IPS-11a (cell line): ENCODE data around the gene GIMAP1.
"Not testable (repeated sequence)": the region's sequence is repeated elsewhere in the genome, so short reads cannot be mapped to it uniquely, and the experiment has no call there.

Source experiments
- H3K4me3 ChIP-seq: one replicate; pipeline ENCODE4 v1.5.1; 2013; ENCODE audit warnings: low read depth, low read length, control low read depth

Gene GIMAP1

DNA sequence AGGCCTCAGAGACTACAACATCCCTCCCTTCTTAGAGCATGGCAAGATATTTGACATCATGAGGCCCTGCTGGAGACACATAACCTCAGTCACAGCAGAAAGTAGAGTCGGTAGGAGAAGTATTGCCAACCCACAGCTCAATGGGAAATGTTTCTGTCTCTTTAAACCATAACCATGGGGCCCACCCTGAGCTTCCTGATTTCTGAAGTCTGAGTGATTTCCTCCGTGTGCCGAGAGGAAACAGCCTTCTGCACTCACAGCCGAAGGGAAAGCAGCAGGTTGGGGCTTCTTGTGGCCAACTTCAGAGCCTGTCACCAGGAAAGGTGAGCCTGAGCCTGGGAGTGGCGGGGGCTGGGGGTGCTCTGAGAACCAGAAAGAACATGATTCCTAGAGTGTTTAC lies at the start of gene GIMAP1:
TSS of gene GIMAP1 (plus strand) at position 246 of the 400 bp plus-strand sequence. CDS start 2,435 bp downstream, outside the sequence.
- H3K4me3 ChIP-seq, result no peak within 1 kb of the TSS

DNA sequence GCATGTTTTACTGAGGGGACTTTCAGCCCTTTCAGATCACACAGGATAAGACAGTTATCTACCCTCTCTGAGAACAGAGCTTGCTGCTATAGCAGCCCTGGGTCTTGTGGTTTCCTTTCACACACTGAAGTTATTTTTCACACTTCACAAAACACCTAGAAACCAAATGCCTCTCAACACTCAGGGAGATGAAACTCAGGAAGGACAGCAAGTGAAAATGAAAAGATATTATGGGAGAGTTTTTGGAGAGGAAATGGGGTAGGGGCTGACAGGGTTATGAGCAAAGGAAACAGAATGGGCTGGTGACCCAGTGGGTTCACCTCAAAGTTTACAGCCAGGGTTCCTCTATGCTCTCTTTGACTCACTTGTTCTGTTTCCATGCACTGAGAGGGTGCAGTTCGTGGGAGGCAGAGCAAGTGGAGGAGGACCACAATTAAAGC lies 47.9 kb upstream of the GIMAP1 start:
- no peak overlapping the region for H3K4me3 ChIP-seq

DNA sequence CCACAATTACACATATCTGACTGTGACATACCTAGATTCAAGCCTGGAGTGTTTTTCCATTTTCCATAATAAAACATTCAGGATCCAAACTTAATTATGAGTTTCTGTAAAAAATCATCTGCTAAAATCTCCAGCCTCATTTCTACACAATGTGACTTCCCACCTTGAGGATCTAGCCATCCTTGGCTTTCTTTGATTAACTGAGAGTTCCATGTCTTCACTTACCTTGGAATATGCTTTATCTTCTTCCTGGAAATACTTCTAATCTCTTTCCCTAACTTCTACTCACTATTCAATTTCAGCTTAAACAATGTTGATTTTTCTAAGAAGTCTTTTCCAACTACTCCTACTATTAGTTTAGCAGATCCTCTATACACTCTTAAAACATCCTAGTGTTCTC lies 47.4 kb upstream of the GIMAP1 start:
- no peak overlapping the region for H3K4me3 ChIP-seq

DNA sequence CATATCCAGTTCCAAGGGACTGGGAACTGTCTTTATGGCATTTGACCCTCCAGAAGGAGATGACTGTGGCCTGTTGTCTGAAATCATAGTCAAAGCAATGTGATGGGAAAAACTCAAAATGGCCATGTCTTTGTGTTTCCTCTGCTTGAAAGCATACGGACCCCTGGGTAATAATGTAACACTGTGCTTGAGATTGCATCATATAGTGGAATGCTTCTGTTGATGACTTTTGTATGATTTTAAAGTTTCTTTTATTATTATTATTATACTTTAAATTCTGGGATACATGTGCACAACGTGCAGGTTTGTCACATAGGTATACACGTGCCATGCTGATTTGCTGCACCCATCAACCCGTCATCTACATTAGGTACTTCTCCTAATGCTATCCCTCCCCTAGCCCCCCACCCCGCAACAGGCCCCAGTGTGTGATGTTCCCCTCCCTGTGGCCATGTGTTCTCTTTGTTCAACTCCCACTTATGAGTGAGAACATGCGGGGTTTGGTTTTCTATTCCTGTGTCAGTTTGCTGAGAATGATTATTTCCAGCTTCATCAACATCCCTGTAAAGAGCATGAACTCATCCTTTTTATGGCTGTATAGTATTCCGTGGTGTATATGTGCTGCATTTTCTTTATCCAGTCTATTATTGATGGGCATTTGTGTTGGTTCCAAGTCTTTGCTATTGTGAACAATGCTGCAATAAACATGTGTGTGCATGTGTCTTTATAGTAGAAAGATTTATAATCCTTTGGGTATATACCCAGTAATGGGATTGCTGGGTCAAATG lies 44.4 kb upstream of the GIMAP1 start:
- not testable (repeated sequence) for H3K4me3 ChIP-seq

DNA sequence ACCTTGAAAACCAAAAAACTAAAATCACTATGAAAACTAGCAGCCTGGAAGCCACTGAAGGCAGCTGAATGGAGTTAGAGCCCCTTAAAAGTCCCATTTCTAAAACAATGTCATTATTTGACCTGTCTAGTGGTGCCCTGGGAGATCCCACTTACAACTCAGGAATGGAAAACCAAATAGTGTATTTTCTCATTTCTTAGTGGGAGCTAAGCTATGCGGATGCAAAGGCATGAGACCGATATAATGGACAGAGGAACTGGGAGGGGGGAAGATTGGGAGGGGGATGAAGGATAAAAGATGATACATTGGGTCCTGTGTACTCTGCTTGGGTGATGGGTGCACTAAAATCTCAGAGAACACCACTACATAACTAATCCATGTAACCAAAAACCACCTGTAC lies 40.7 kb upstream of the GIMAP1 start:
- no peak overlapping the region for H3K4me3 ChIP-seq

DNA sequence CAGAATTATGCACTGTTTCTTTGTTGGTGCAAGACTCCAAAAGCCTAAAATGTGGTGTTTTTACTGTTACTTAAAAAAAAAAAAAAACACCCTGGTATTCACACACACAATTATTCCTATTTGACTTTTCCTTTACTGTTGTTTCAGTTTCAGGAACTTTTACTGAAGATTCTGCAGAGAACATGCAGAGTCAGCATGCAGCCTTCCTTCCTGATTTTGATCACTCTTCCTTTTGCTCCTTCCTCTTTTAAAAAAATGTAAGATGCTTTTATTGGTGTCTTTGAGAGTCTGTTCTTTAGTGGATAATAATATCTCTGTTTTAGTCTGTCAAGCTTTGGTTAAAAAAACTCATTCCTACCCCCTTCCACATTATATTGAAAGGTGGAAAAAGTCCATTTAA lies 40.1 kb upstream of the GIMAP1 start:
- not testable (repeated sequence) for H3K4me3 ChIP-seq

DNA sequence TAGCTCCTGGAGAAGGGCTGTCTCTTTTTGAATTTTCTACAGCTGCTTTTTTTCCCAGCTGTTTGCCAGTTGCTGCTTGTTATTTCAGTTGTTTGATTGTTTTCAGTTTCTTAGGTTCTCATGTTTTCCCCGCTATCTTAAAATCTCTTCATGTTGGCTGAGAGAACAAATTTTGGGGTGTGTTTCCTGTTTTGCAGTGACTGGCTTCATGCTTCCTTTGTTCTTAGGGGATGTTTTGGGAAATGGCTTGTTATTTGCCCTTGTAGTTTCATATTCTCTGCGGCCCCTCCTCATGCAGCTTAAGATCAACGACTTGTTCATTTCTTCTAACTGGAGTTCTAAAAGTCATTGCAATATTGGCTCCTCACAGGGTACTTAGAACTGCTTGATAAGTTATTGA lies 39.6 kb upstream of the GIMAP1 start:
- not testable (repeated sequence) for H3K4me3 ChIP-seq

DNA sequence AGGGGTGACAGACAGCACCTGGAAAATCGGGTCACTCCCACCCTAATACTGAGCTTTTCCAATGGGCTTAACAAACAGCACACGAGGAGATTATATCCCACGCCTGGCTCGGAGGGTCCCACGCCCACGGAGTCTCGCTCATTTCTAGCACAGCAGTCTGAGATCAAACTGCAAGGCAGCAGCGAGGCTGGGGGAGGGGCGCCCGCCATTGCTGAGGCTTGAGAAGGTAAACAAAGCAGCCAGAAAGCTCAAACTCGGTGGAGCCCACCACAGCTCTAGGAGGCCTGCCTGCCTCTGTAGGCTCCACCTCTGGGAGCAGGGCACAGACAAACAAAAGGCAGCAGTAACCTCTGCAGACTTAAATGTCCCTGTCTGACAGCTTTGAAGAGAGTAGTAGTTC lies 37.8 kb upstream of the GIMAP1 start:
- not testable (repeated sequence) for H3K4me3 ChIP-seq

DNA sequence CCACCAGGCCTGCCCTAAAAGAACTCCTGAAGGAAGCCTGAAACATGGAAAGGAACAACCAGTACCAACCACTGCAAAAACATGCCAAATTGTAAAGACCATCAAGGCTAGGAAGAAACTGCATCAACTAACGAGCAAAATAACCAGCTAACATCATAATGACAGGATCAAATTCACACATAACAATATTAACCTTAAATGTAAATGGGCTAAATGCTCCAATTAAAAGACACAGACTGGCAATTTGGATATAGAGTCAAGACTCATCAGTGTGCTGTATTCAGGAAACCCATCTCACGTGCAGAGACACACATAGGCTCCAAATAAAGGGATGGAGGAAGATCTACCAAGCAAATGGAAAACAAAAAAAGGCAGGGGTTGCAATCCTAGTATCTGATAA lies 36.0 kb upstream of the GIMAP1 start:
- H3K4me3 ChIP-seq, result not testable (repeated sequence)

DNA sequence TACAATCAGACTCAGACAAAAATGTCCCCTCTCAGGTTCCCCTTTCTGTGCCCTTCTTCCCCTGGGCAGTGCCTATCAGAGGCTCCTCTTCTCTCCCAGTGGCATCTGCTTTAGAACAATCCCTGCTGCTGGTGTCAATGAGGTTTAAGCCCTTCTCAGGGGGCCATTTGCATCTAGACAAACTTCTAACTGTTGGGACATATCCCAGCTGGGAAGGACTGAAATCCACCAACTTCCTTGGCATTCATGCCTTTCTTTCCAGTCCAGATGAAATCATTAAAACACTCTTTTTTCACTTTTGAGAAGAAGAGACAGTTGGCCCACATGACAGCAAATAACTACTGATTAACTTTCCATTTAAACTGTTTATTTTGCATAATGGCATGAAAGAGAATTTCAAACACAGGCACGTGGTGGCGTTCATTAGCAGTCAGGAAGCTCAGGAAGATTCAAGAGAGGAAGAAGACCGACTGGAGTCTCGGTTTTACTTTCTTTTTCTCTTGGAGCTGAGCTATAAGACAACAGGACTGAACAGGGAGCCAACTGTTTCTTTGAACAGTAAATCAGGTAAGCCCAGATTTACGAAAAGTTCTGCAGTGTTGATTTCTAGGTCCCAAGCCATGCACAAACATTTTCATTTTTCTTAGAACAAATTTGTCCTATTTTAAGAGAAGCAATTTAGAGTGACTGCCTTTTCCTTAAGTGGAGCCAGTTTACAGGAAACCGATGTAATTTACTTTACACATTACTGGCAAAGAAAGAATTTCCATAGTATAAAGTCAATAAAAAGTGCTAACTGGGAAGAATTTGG lies 31.0 kb upstream of the GIMAP1 start, which contains the start of gene GIMAP2:
TSS of gene GIMAP2 (plus strand) at position 488 of the 811 bp plus-strand sequence. CDS start 1,354 bp downstream, outside the sequence.
- H3K4me3 ChIP-seq, result no peak within 1 kb of the TSS

DNA sequence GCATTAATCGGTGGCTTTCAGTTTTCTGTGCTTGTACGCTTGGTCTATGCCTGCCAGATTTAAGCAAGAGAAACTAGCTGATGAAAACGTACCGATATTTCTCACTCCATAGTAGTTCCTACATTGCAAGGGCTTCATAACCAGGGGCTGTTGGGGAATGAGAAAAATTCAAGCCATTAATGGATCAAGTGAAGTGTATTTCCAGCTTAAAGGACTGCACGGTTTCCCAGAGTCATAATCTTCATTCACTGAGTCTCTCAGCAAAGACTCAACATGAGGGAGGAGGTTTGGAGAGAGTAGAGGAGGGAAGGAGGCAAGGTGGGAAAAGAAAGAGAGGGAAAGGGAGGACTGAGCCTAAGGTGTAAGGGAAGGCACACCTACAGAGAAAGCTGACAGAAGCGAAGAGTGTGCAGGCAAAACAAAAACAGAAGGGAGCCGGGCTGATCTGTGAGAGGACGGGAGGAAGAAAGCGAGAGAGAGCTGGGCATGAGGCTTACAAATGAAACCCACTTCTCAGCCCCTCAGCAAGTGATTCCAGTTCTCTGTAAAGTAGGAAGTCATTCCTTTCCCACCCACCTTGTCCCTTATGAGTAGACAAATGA lies 30.3 kb upstream of the GIMAP1 start:
- H3K4me3 ChIP-seq, result no peak overlapping the region

DNA sequence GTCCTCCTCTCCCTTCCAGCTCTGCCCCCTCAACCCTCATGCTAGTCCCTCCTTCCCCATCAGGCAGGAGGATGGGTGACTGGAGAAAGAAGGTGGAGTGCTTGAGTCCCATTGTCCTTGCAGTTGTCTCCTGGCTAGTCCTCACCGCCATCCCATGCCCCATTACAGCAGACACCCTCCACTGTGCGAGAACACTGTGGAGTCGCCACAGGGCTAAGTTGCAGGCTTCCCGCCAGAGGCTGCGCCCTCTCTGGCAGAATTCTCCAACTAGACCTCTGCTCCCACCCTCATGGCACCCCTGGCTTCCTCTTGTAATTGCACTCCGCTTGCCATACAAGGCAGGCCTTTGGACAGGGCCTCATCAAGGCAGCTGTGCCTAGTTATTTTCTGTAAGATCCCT lies 27.8 kb upstream of the GIMAP1 start:
- no peak overlapping the region for H3K4me3 ChIP-seq

DNA sequence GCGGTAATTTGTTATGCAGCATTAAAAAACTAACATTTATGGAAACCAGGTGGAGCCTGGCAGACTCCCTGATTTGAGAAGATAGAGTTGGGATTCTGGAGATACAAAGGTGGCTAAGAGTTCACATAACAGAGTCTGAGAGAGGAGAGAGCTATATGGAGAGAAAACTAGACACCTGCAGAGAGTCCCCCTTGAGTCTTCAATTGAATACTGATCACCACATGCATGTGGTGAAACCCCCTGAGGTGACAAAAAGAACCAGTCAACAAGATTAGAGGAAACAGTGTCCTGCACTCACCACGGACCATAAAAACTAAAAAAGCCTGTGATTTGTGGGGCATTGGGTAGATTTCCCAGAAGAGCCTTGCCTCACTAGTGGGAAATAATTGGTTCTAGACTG lies 20.8 kb upstream of the GIMAP1 start:
- H3K4me3 ChIP-seq, result no peak overlapping the region

DNA sequence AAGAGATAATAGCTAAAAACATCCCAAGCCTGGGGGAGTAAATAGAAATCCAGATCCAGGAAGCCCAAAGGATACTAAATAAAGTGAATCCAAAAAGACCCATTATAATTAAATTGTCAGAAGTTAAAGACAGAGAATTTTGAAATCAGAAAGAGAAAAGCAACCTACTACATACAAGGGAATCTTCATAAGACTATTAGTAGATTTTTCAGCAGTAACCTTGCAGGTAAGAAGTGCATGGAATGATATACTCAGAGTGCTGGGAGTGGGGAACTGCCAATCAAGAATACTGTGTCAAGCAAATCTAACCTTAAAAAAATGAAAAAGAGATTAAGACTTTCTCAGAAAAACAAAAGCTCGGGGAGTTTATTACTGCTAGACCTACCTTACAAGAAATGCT lies 13.2 kb upstream of the GIMAP1 start:
- H3K4me3 ChIP-seq, result no peak overlapping the region

DNA sequence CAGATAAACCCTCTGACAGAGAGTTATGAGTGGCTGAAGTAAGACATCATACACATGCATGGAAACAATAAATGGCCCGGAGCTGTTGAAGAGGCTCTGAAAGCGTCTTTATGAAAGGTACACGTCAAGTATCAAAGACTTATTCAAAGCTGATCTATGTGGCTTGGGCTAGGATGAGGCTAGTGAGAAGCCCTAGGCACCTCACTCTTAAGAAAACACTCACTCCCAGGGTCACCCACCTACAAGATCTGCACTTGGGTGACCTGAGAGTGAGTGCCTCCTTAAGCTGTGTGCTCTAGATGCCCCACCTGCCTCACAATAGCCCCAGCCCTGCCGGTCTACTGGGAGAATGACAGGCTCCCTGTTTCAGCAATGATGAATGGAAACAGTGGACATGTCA lies 1.1 kb upstream of the GIMAP1 start:
- no peak overlapping the region for H3K4me3 ChIP-seq

DNA sequence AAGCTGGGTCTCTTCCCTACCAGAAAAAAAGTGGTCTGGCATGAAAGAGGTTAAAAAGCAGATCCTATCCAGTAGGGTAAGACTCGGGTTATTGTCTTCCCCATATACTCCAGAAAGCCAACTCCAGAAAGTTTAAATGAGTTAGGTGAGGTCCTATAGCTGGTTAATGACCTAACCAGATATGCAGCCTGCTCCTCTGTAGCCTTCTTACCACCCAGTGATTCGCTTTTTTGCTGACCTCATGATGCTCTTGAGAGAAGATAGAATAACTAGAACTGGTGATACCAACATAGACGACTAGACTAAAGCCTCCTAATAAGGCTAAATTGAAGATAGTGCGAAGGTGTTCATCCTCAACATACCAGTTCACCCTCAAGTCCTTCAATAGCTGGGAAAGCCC lies 675 bp upstream of the GIMAP1 start:
- no peak overlapping the region for H3K4me3 ChIP-seq

DNA sequence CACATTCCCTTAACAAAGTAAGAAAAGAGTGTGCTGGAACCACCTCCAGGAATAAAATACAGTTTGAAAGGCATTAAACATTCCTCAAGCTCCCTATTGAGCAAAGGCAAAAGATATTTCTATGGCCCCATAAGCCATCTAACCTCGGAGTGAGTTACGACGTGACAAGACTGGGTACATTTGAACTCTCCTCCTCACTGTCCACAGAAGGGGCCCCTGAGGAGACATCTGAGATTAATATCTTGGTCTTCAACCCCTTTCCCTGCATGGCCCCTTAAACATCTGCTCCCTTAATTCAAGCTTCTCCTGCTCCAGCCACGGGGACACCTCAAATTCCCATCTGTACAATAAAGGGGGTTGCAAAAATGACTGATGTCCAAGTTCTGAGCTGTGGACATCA lies 526 bp downstream of the GIMAP1 start:
- no peak overlapping the region for H3K4me3 ChIP-seq

DNA sequence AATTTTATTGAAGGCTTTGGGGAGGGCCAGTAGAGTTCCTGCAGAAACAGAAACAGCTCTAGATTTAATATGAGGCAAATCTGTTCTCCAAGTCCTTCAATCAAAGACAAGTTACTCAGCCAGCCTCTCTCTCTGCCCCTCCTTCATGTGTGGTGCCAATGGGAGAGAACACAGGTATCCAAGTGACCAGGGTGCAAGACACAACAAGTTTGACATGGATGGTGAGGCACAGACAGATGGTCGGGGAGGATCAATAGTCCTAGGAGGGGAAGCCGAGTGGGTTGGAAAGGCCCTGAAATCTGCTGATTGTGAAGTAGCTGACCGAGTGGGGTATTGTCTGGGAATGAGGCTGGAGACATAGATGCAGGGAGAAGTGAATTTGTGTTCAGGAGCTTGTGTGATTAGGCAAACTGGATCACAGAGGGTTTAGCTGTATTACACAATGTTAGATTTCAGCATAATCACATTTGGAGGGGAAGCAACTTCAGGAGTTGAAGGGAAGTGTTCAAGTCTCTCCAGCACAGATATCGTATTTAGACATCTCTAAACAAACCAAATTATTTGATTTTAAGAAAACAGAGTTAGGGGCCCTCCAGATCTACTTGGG lies 1.5 kb downstream of the GIMAP1 start:
- no peak overlapping the region for H3K4me3 ChIP-seq

DNA sequence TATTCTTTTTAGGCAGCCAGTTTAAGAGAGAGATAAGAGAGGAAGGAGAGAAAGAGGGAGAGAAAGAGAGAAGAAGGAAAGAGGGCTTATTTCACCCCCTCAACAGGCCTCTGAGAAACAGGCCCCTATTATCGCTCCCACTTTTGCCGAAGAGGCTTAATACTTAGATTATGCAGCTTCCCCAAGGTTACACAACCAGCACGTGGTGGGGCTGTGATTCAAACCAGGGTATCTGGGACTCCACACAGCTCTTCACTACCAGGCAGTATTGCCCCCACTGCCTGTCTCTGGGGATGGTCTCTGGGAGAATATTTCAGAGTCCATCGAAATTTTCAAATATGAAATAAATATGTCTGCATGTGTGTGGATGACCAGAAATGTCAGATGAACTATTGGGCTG lies 3.0 kb downstream of the GIMAP1 start:
- H3K4me3 ChIP-seq, result no peak overlapping the region

DNA sequence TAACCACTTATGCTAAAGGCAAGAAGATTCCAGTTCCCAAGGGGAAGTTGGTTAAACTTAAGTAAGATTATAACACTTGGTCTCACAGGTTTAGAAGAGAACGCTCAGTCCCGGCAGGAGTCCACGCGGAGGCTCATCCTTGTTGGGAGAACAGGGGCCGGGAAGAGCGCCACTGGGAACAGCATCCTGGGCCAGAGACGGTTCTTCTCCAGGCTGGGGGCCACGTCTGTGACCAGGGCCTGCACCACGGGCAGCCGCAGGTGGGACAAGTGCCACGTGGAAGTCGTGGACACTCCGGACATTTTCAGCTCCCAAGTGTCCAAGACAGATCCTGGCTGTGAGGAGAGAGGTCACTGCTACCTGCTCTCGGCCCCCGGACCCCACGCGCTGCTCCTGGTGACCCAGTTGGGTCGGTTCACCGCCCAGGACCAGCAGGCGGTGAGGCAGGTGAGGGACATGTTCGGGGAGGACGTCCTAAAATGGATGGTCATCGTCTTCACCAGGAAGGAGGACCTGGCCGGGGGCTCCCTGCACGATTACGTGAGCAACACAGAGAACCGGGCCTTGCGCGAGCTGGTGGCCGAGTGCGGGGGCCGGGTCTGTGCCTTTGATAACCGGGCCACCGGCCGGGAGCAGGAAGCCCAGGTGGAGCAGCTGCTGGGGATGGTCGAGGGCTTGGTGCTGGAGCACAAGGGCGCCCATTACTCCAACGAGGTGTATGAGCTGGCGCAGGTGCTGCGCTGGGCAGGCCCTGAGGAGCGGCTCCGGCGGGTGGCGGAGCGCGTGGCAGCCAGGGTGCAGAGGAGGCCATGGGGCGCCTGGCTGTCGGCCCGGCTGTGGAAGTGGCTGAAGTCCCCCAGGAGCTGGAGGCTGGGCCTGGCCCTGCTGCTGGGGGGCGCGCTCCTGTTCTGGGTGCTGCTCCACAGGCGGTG lies 3.8 kb downstream of the GIMAP1 start:
- no peak overlapping the region for H3K4me3 ChIP-seq
